ENCODE results near the gene CALD1.

Gene CALD1

DNA sequence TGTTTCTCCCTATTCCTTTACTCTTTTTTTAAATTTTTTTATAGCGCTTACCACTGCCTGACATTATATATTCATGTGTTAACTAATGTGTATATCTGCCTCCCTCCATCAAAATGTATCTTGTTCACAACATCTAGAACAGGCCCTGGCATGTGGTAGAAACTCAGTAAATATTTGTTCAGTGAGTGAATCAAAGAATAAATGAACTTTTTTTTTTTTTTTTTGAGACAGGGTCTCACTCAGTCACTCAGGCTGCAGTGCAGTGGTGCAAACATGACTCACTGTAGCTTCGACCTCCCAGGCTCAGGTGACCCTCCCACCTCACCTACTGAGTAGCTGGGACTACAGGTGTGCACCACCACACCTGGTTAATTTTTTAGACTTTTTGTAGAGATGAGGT lies 7.5 kb upstream of the CALD1 start (continued):
- TF ChIP-seq PATZ1 (CRISPR knock-in tag; IDR thresholded peaks at IDR 0.05; ENCODE audit: borderline replicate concordance): no peak
- no peak for TF ChIP-seq ZNF565 (CRISPR knock-in tag; conservative IDR thresholded peaks at IDR 0.05; ENCODE audit: low read depth)
- TF ChIP-seq CREB5 (CRISPR knock-in tag; IDR thresholded peaks at IDR 0.05; ENCODE audit: low read depth): no peak
- TF ChIP-seq, protein P1, sequence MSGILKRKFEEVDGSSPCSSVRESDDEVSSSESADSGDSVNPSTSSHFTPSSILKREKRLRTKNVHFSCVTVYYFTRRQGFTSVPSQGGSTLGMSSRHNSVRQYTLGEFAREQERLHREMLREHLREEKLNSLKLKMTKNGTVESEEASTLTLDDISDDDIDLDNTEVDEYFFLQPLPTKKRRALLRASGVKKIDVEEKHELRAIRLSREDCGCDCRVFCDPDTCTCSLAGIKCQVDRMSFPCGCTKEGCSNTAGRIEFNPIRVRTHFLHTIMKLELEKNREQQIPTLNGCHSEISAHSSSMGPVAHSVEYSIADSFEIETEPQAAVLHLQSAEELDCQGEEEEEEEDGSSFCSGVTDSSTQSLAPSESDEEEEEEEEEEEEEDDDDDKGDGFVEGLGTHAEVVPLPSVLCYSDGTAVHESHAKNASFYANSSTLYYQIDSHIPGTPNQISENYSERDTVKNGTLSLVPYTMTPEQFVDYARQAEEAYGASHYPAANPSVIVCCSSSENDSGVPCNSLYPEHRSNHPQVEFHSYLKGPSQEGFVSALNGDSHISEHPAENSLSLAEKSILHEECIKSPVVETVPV (CRISPR knock-in tag; IDR thresholded peaks at IDR 0.05): no peak
- no peak for TF ChIP-seq RARB (CRISPR knock-in tag; IDR thresholded peaks at IDR 0.05)
- TF ChIP-seq TCF4 (CRISPR knock-in tag; IDR thresholded peaks at IDR 0.05; ENCODE audit: borderline replicate concordance): no peak
- no peak for TF ChIP-seq ZFP3 (CRISPR knock-in tag; IDR thresholded peaks at IDR 0.05)

DNA sequence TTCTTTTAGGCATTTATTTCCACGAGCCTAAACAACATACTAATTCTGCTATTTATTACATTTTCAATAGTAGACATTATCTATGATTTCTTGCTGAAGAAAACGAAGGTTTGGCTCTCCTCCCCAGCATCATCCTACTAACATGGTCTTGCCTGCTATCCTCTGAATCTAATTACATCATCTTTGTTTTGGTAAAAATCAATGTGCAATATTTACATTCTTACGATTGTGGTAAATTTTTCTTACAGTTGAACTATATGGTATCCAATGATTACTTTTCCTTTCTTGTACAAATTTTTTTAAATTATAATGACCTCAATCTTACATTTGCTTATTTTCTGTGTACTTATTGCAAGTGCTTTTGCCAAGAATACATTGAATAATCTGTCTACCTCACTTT lies 7.0 kb upstream of the CALD1 start:
- no peak for TF ChIP-seq OSR1 (CRISPR knock-in tag; IDR thresholded peaks at IDR 0.05)
- no peak for TF ChIP-seq TSHZ2 (CRISPR knock-in tag; IDR thresholded peaks at IDR 0.05)
- TF ChIP-seq BACH2 (CRISPR knock-in tag; IDR thresholded peaks at IDR 0.05; ENCODE audit: borderline replicate concordance): no peak
- TF ChIP-seq CSDC2 (CRISPR knock-in tag; IDR thresholded peaks at IDR 0.05): no peak
- no peak for TF ChIP-seq GLIS3 (CRISPR knock-in tag; IDR thresholded peaks at IDR 0.05)
- no peak for TF ChIP-seq RARB (CRISPR knock-in tag; IDR thresholded peaks at IDR 0.05)
- TF ChIP-seq ARNTL (CRISPR knock-in tag; IDR thresholded peaks at IDR 0.05; ENCODE audit: borderline replicate concordance, low read depth): no peak
- no peak for TF ChIP-seq PPARA (CRISPR knock-in tag; IDR thresholded peaks at IDR 0.05; ENCODE audit: borderline replicate concordance)
- no peak for TF ChIP-seq TOX (CRISPR knock-in tag; IDR thresholded peaks at IDR 0.05; ENCODE audit: borderline replicate concordance)
- TF ChIP-seq ZNF565 (CRISPR knock-in tag; conservative IDR thresholded peaks at IDR 0.05; ENCODE audit: low read depth): no peak
- TF ChIP-seq ESRRG (CRISPR knock-in tag; IDR thresholded peaks at IDR 0.05): no peak
- TF ChIP-seq, protein P2, sequence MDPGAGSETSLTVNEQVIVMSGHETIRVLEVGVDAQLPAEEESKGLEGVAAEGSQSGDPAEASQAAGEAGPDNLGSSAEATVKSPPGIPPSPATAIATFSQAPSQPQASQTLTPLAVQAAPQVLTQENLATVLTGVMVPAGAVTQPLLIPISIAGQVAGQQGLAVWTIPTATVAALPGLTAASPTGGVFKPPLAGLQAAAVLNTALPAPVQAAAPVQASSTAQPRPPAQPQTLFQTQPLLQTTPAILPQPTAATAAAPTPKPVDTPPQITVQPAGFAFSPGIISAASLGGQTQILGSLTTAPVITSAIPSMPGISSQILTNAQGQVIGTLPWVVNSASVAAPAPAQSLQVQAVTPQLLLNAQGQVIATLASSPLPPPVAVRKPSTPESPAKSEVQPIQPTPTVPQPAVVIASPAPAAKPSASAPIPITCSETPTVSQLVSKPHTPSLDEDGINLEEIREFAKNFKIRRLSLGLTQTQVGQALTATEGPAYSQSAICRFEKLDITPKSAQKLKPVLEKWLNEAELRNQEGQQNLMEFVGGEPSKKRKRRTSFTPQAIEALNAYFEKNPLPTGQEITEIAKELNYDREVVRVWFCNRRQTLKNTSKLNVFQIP (CRISPR knock-in tag; IDR thresholded peaks at IDR 0.05; ENCODE audit: borderline replicate concordance, low read depth): no peak
- no peak for TF ChIP-seq ZNF8 (CRISPR knock-in tag; IDR thresholded peaks at IDR 0.05)
- no peak for TF ChIP-seq SNAI2 (CRISPR knock-in tag; IDR thresholded peaks at IDR 0.05)
- no peak for TF ChIP-seq ZNF70 (CRISPR knock-in tag; IDR thresholded peaks at IDR 0.05)
- no peak for TF ChIP-seq PATZ1 (CRISPR knock-in tag; IDR thresholded peaks at IDR 0.05; ENCODE audit: borderline replicate concordance)
- no peak for TF ChIP-seq ZC3H10 (CRISPR knock-in tag; IDR thresholded peaks at IDR 0.05)
- no peak for TF ChIP-seq CREB5 (CRISPR knock-in tag; IDR thresholded peaks at IDR 0.05; ENCODE audit: low read depth)
- no peak for ATAC-seq

Data from SK-N-SH treated with all-trans-retinoic acid at 6 μM for 48 hours (cell line).